GM21825 (cell line): ENCODE results near the gene ARSA.

ENCODE experiments used
- ATAC-seq: cut with Tn5 transposase; IDR thresholded peaks from one replicate; pipeline ENCODE4 v1.9.1; 2021; ENCODE audit warnings: mild to moderate bottlenecking, moderate library complexity; ENCODE audit not compliant: unreplicated experiment

ARSA gene

DNA sequence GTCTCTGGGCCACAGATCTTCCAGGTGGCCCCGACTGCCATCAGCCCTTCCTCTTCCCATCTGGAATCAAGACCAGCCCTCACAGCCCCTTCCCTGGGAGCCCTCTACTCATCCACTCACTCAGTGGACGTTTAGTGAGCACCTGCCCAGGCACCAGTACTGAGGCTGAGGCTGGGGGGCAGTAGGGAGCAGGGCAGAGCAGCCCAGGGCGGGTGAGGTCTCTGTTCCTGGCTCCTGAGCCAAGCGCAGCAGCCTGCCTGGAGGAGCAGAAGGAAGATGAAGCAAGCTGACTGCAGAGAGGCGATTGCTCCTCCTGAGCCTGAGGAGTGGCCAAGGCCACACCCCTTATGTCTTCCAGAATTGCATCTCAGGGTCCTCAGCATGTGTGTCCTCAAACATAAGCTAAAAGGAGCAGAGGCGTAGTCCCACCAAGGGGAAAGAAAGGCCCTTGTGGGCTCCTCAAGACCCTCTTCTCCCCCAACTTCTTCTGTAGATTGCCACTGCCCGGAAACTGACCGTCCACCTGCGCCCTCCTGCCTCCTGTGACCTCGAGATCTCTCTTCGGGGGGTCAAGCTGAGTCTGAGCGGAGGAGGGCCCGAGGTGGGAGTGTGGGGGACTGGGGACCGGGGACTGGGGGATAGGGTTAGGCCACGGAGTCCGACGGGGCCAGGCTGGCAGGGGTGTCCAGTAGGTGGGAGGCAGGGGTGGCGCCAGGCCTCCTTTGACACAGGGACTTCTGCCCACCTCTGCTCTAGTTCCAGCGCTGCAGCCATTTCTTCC is 21.6 kb downstream of the ARSA start:
- no peak for ATAC-seq

DNA sequence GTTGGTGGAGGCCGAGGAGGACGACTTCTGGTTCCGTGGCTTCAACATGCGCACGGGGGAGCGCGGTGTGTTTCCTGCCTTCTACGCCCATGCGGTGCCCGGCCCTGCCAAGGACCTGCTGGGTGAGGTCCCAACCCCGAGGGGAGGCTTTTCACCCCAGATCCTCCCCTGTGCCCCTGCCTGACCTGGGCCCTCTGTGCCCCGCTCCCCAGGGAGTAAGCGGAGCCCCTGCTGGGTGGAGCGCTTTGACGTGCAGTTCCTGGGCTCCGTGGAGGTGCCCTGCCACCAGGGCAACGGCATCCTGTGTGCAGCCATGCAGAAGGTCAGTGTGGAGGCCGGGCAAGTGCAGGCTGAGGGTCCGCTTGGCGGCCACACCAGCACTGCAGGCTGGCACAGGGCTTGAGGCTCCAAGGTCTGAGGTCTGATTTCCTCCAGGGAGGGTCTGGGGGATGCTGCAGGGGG is 22.3 kb downstream of the ARSA start:
- no peak for ATAC-seq

DNA sequence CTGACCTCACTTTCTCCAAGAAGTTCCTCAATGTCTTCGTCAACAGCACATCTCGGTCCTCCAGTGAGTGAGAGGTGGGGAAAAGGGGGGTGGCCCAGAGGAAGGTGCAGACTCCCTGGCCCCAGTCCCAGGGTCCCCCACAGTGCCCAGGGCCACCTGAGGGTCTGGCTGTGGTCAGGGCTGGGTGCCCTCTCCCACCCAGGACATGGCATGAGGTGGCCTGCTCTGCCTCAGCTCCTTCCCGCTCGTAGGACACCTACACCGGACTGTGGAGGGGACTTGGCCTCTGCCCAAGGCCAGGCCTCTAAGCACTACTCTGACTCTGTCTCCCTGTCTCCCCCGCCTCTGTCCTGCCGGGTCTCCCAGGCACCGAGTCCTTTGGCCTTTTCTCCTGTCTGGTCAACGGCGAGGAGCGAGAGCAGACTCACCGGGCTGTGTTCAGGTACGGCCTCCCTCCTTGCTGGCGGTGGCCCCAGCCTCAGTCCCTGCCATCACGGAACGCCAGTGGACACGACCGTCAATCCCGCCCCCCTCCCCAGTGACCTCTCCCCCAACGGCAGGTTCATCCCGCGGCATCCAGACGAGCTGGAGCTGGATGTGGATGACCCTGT is 22.8 kb downstream of the ARSA start:
- no peak for ATAC-seq

DNA sequence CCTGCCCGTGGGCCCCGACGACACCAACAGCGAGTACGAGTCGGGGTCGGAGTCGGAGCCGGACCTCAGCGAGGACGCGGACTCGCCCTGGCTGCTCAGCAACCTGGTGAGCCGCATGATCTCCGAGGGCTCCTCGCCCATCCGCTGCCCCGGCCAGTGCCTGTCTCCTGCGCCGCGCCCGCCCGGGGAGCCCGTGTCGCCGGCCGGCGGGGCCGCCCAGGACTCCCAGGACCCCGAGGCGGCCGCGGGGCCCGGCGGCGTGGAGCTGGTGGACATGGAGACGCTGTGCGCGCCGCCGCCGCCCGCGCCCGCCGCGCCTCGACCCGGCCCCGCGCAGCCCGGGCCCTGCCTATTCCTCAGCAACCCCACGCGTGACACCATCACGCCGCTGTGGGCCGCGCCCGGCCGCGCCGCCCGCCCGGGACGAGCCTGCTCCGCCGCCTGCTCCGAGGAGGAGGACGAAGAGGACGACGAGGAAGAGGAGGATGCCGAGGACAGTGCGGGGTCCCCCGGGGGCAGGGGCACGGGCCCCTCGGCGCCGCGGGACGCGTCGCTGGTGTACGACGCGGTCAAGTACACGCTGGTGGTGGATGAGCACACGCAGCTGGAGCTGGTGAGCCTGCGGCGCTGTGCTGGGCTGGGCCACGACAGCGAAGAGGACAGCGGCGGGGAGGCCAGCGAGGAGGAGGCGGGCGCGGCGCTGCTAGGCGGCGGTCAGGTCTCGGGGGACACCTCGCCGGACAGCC is 23.5 kb downstream of the ARSA start:
- no peak for ATAC-seq

DNA sequence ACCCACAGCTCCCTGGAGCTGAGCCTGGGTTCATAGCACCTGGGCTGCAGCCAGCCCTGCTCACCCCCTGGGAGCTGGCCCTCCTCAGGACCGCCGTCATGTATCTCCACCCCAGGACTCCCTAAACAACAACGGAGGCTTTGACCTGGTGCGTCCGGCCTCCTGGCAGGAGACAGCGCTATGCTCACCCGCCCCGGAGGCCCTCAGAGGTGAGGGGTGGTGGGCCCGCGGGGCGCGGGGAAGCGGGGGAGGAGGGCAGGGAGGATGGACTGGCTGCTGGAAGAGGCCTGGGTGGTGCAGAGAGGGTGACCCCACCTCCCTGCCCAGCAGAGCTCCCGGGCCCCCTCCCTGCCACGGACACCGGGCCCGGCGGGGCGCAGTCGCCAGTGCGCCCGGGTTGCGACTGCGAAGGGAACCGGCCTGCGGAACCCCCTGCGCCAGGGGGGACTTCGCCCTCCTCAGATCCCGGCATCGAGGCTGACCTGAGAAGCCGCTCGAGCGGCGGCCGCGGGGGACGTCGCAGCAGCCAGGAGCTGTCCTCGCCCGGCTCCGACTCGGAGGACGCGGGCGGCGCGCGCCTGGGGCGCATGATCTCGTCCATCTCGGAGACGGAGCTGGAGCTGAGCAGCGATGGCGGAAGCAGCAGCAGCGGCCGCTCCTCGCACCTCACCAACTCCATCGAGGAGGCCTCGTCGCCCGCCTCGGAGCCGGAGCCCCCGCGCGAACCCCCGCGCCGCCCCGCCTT is 24.3 kb downstream of the ARSA start:
- ATAC-seq = no peak

DNA sequence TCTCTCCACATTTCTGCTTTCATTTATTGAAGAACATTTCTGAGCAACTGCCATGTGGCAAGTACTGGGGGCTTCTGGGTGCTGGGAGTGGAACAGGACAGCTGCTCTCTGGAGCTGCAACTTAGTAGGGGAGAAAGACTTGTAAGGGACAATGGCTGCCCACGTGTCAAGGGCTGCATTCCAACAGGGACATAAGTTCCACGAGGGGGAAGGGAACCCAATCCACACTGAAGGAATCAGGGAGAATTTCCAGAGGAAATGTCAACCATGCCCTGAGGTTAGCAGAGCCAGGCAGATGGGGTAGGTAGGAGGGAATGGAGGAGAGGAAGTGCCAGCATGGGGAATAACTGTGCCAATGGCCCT is 25.6 kb downstream of the ARSA start:
- ATAC-seq = no peak

DNA sequence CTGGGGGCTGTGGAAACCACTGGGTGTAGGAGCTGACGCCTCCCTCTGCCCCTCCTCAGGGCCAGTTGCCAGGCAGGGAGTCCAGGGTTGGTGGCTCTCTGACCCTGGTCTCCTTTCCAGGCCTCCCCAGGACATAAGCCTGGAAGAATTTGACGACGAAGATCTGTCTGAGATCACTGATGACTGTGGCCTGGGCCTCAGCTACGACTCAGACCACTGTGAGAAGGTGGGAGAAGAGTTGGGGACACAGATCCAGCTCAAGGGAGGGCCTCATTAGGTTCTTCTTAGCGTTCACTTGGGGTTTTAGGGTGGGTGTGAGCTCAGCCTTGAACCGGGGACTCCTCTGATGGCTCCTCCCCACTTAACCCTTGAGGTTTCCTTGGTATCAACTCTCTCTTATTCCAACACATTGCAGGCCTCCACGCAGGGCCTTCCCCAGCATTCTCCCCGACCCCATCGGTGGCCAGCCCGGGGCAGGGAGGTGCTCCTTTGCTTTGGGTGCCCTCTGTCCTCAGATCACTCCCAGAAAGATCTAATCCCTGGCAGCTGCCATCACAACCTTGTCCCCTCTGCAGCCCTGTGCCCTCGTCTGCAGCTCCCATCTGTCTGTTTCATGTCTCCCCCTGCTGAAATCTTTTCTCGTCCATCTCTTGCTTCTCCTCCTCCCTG is 26.1 kb downstream of the ARSA start:
- ATAC-seq = no peak

DNA sequence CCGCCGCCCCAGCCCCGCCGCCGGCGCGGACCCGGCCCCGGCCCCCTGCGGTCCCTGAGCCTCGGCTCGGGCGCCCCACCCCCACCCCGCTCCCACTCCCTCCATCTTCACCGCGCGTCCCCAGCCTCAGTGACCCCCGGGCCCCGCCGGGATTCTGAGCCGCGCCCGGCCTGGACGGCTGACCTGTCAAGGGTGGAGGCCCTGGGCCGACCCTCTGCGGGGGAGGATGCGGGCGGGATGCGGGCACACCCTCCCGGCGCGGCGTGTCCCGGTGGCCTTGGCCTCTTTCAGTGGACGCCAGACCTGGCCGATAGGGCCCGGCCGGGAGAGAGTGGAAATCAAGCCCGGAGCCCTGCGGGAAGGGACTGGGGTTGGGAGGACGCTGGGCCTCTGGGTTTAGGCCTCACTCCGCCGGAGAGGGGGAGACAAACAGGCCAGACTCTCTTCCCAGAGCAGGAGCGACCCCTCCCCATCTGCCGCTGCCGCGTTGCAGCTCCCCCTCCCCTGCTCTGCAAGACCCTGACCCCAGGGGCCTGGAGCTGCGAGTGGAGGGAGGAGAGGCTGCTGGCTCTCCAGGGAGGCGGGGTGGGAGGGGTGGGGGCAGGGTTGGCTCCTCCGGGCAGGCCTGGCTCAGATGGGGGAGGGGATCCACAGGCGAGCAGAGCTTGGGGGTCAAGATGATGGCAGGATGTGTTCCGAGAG is 26.8 kb downstream of the ARSA start:
- no peak for ATAC-seq

DNA sequence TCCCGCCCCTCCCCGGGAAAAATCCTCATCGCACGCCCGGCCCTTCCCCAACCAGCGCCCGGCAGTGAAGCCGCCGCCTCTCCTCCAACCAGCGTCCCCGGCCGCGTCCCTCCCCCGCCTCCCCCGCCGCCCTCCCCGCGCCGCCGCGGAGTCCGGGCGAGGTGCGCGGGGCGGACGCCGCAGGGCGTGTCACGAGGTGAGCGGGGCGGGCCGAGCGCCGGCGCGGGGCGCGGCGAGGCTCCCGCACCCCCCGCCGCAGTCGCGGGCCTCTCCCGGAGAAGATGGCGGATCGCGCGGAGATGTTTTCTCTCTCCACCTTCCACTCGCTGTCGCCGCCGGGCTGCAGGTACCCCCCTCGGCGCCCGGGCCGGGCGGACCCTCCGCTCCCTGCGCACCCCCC is 27.4 kb downstream of the ARSA start, which contains the start of gene MAPK8IP2:
Gene MAPK8IP2 (plus strand): TSS at position 256 of the 400 bp plus-strand sequence. CDS start 26 bp downstream, at position 282.
- ATAC-seq = no peak

DNA sequence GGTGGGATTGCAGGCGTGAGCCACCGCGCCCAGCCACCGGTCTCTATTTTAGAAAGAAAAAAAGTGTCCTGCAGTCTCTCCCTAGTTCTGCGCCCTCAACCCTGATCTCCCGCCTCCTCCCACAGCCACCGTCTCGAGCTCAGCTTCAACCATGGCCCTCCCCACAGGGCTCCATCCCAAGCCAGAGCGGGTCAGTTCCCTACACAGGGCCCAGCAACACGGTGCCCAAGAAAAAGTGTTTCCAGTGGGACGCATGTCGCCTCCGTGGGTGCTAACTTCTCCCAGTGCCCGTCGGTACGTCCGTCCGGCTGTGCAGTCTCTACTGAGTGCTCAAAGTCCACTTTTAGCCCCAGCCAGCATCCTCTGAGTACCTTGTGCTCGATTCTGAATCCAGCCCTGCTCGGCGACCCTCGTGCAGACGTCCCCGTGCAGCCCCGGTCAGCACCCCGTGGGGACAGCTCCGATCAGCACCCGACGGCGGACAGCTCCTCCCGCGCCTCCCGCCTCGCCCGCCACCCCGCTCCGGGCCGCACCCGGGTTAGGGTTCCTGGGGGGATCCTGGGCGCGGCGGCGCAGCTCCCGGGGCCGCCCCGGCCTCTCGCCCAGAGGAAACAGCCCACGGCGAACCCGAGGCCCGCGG is 28.0 kb downstream of the ARSA start:
- ATAC-seq = no peak

DNA sequence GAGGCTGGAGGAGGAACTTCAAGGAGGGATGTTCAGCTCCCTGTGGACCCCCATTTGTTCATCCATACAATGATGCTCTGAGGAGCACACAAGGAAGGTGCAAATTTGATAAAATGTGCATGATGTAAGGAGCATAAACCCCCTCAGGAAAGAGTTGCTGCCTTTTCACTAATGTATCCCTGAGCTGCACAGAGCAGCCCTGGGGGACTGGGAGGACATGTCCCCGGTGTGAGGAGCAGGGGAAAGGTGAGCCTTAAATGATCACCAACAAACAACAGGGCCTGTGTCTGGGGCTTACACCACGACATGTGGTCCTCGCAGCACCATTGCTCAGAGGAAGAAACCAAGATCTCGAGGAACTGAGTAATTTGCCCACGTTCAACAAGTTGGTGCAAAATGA is 30.9 kb downstream of the ARSA start:
- no peak for ATAC-seq

DNA sequence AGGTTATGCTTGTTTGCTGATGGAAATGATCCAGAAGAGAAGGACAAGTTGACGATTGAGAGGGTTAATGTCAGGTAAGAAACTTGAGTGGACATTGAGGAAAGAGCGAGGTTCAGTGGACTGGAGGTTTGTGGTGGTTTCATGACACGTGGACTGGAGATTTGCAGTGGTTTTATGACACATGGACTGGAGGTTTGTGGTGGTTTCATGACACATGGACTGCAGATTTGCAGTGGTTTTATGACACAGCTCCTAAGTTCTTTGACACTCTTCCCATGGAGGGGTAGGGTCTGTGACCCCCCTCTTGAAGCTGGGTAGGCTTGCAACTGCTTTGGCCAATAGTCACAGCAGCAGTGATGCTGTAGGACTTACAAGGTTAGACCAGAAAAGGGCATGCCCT is 32.8 kb downstream of the ARSA start:
- ATAC-seq = no peak

DNA sequence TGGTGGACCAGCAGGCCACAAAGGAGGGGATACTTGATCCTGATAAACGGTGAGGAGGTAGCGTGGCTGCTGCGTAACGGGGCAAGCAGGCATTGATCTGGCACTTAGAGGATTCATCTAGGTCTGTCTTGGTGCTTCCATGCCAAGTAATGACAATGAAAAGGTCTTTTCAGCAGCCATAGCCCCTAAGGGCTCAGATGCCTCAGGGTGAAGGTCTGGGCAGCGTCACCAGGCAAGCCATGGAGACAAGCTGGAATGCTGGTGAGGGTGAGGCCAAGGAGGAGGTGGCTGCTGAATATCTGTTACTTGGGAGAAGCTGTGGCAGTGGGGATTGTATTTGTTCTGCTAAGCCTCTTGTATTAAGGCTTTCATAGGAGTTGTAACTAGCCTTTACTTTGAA is 40.5 kb downstream of the ARSA start:
- ATAC-seq = no peak

DNA sequence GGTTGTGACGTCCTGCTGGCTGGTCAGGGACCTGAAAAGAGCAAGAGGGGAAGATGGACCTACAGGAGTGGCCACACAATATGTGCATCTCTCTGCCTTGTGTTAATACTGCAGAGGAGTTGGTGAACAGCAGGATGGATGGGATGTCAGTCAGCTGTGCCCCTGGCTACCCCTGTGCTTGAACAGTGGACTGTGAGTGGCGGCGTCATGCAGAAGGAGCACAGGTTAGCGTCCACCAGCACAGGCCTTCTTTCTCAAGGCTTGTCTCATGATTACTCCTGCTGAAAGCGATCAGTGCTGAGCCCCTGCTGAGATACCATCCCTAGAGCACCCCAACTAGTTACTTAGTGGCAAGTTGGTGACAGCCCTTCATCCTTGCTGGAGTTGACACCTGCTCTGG is 41.5 kb downstream of the ARSA start:
- no peak for ATAC-seq

DNA sequence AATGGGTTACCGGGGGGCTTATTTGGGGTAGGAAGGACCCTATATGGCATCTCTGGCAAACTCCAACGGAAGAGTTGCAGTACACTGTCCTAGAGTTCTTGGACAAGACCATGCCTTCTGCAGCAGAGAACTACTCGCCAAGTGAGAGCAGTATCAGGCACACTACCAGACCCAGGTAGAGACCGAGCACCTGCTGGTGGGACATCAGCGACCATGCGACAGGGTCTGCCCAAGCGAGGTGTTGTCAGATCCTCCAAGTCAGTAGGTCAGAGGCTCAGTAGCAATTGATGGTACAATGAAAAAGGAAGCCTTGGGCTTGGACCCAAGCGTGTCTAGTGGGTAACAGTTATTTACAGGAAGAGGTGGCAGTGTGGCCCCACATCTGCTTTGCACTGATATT is 42.2 kb downstream of the ARSA start:
- ATAC-seq = no peak

DNA sequence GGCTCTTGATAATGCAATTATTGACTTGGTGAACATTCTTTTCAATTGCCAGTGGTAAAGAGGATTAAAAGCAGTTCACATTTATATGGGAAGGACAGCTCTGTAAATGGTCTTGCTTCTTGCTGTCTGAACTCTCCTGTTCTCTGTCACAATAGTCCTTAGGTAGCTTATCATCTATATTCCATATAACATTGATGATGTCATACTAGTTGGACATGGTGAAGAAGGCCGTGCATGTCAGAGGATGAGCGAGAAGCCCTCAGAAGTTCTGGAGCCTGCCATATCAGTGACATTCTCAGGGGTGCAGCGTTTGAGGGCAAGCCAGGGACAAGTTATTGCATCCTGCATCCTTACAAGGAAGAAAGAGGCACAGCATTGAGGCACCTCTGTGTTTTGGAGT is 42.7 kb downstream of the ARSA start:
- no peak for ATAC-seq

DNA sequence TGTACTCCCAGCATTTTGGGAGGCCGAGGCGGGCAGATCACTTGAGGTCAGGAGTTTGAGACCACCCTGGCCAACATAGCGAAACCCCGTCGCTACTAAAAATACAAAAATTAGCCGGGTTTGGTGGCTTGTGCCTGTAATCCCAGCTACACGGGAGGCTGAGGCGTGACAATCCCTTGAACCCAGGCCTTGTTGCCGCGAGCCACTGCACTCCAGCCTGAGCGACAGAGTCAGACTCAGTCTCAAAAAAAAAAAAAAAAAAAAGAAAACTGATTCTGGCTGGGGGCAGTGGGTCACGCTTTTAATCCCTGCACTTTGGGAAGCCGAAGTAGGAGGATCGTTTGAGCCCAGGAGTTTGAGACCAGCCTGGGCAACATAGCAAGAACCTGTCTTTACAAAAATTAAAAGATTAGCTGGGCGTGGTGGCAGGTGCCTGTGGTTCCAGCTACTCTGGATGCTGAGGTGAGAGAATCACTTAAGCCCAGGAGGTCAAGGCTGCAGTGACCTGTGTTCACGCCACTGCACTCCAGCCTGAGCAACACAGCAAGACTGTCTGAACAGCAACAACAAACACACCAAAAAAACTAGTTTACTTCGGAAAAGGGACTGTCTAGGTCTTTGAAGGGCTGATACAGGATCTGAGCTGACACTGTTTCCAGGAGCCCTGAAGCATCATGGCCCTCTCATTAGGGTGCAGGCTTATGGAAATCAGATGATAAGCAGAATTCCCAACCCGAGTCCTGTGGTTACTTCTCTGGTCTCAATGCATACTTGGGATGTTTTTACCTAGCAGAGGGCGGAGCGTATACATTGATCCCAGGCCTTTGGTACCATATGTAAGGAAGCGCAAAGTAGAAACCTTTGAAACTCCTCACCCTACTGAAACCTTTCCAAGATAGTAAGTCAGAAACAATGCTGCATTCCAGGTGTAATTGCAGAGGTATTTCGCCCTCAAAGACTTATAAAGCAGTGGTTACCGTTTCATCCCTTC is 43.6 kb downstream of the ARSA start:
- ATAC-seq = no peak

DNA sequence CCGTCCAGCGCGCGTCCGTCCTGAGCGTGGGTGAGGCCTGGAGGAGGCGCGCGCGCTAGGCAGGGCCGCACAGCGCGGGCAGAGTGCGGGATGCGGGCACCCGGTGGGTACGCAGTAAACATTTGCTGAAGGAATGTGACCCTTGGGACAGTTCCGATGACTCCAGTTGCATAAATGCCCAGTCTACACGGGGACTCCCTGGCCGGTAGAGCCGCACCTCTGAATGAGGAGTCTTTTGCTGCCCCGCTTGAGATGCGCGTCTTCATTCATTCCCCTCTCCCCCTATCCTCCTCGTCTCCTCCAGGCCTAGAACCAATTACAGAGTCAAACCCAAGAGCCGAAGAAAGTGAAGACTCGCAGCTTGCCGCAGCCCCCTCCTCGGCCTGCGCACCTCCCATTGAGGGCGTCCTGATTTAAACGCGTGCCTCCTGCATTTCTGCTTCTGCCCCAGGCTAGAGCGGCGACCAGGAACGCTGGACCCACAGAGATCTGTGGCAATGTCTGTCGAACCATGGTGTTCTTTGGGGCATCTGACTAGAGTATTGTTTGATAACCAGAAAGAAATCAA is 44.6 kb downstream of the ARSA start:
- ATAC-seq = peak; percentile 25
